Measurements from ENCODE around the gene PIK3R6.

DNA sequence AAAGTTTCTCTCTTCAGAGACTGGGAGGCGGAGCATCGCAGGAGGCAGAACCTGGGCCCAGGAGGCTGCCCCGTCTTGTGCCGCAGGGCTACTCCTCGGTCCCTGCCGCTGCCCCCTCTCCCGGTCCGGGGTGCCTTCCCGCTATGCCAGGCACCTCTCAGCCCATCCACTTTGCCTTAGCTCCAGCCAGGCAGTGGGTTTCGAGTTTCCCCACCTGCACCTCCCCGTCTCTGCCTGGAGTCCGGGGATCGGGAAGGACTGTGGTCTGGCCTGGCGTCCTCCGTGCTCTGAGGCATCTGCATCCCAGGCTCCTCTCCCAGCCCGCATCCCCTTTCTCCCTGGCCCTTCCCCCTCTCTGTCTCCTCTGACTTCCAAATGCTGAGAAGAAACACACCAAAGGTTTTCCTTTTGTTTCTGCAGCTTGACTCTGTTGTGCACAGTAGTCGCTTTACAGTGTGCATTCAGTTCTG is 26.8 kb upstream of the PIK3R6 start:
- TF ChIP-seq, protein P1, sequence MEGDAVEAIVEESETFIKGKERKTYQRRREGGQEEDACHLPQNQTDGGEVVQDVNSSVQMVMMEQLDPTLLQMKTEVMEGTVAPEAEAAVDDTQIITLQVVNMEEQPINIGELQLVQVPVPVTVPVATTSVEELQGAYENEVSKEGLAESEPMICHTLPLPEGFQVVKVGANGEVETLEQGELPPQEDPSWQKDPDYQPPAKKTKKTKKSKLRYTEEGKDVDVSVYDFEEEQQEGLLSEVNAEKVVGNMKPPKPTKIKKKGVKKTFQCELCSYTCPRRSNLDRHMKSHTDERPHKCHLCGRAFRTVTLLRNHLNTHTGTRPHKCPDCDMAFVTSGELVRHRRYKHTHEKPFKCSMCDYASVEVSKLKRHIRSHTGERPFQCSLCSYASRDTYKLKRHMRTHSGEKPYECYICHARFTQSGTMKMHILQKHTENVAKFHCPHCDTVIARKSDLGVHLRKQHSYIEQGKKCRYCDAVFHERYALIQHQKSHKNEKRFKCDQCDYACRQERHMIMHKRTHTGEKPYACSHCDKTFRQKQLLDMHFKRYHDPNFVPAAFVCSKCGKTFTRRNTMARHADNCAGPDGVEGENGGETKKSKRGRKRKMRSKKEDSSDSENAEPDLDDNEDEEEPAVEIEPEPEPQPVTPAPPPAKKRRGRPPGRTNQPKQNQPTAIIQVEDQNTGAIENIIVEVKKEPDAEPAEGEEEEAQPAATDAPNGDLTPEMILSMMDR (optimal IDR thresholded peaks at IDR 0.05 in 1 of 3, IDR thresholded peaks at IDR 0.05 in 1 of 3, conservative IDR thresholded peaks at IDR 0.05 in 1 of 3; ENCODE audit: extremely low read depth in 1 of 3, insufficient read depth in 2 of 3, low read length in 3 of 3), result no peak
- no peak for TF ChIP-seq EZH2 (IDR thresholded peaks at IDR 0.05; ENCODE audit: low read length)
